Adrenal gland (tissue), 12 donors: ENCODE data around the gene SMPD1. TPM values are rescaled to one million over a fixed set of nuclear protein-coding genes. Genes with fewer than 3 reads are reported as not detected.

Experiments used
- DNase-seq, 7 donors: peaks; one replicate each; pipeline ENCODE4 v3.0.0-alpha.2; 2019 to 2020
- H3K27ac ChIP-seq, 5 donors: fragments of 200-600 bp; sonication (generic) in 4 of 5; 1 replicate in 3 of 5; 2 replicates in 2 of 5; pipeline versions ENCODE4 v1.5.1 to v1.8.0; 2016 to 2020; ENCODE audit warnings: mild to moderate bottlenecking in 1 of 5
- H3K27me3 ChIP-seq: fragments of 200-600 bp; 2 replicates; pipeline ENCODE4 v1.8.0; 2021
- H3K36me3 ChIP-seq, 2 donors: fragments of 200-600 bp; replicated peaks in 1 of 2; 1 replicate in 1 of 2; 2 replicates in 1 of 2; pipeline versions ENCODE4 v1.5.1 to v1.8.0; 2018 to 2022
- H3K4me1 ChIP-seq, 2 donors: fragments of 200-600 bp; replicated peaks in 1 of 2; 1 replicate in 1 of 2; 2 replicates in 1 of 2; pipeline versions ENCODE4 v1.5.1 to v1.8.0; 2018 to 2021
- H3K4me3 ChIP-seq, 4 donors: fragments of 200-600 bp; sonication (generic) in 3 of 4; one replicate each; pipeline ENCODE4 v1.5.1; 2016 to 2018
- H3K9me3 ChIP-seq, 3 donors: fragments of 200-600 bp; sonication (generic) in 1 of 3; replicated peaks in 1 of 3; 1 replicate in 2 of 3; 2 replicates in 1 of 3; pipeline versions ENCODE4 v1.5.1 to v1.8.0; 2016 to 2021
- POLR2A ChIP-seq, 2 donors: fragments of 450-650 bp; IDR thresholded peaks; one replicate each; pipeline ENCODE4 v1.6.1; 2017; ENCODE audit warnings: antibody characterized with exemption in 2 of 2, mild to moderate bottlenecking in 2 of 2, moderate library complexity in 1 of 2
- WGBS, 4 donors: extraction: QIAGEN DNeasy Blood & Tissue Kit in 2 of 4; methylation state at CpG; one replicate each; pipeline versions ENCODE4 v1.1.5 to v1.1.7; 2013 to 2017; 5-methylcytosine and 5-hydroxymethylcytosine counted together
- intact Hi-C, 2 donors: fragments of 100-400 bp; cut with DNase I; formaldehyde crosslinking; loops; one replicate each; pipeline versions ENCODE4 v1.14.1 to v1.15.0; 2022 to 2023
- polyA plus RNA-seq, 3 donors: library from polyadenylated mRNA; stranded (reverse); fragments of 200-250 nt in 2 of 3; fragments of 350-450 nt in 1 of 3; fragmentation: Illumina TruSeq in 1 of 3; extraction: RNeasy Lipid Tissue Mini Kit (QIAGEN cat#74804) in 1 of 3; gene quantifications; one replicate each; pipeline ENCODE4 v1.2.3, GENCODE V29; 2013 to 2014
- total RNA-seq, 9 donors: library from RNA; depleted of rRNA in 4 of 9; stranded (reverse); fragments of >200 nt in 4 of 9; fragments of 120-200 nt in 1 of 9; fragmentation: NEBNext Ultra II Directional in 1 of 9; extraction: Animal tissue kit (Norgen Biotek cat#: 25700) in 1 of 9; gene quantifications; one replicate each; pipeline versions ENCODE4 v1.1.0 to v1.2.4, GENCODE V29; 2013 to 2023
- TF ChIP-seq, protein P1 (sequence below), 6 experiments: fragments of 450-650 bp in 4 of 6; fragments of 200-600 bp in 2 of 6; sonication (generic) in 1 of 6; IDR thresholded peaks; 1 replicate in 5 of 6; 2 replicates in 1 of 6; pipeline versions ENCODE4 v1.5.1 to v1.8.0; 2016 to 2021; ENCODE audit warnings: antibody characterized with exemption in 6 of 6, mild to moderate bottlenecking in 2 of 6, moderate library complexity in 1 of 6
- donor health status: healthy with polysubstance abuse.
- donor health status: Bipolar disorder and iron deficiency.
- donor health status: DM: yes; HTN: yes; CAD: no.
- donor health status: DM: no; HTN: no; CAD: no.
- donor health status: DM: no; HTN: no; CAD: no.
- donor health status: DM: yes; HTN: yes; CAD: no.

Gene SMPD1
- total and polyA plus RNA-seq, 12 donors, result 35.8 to 85.0 (median 64.9) TPM

DNA sequence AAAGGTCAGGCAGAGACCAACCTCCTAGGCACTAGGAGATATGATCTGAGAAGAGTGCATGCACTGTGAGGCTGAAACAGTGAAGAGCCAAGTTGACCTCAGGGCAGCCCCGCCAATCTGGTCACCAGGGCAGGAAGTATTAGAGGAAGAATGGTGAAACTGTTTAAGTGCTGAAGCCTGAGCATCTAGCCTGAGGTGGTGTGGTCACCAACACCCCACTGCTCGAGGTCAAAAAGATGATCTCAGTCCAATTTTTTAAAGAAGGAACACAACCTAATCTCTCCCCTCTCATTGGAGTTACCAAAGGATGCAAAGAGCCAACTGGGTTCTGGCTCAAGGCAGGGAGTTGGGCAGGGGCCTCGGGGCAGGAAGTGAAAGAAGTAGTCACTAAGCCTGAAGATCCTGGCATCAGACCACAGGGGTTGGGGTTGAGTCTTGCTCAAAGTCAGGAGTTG lies 24.6 kb downstream of the SMPD1 start:
- intact Hi-C loops, result no loop called here
- no peak overlapping the region for H3K4me3 ChIP-seq
- TF ChIP-seq, protein P1, sequence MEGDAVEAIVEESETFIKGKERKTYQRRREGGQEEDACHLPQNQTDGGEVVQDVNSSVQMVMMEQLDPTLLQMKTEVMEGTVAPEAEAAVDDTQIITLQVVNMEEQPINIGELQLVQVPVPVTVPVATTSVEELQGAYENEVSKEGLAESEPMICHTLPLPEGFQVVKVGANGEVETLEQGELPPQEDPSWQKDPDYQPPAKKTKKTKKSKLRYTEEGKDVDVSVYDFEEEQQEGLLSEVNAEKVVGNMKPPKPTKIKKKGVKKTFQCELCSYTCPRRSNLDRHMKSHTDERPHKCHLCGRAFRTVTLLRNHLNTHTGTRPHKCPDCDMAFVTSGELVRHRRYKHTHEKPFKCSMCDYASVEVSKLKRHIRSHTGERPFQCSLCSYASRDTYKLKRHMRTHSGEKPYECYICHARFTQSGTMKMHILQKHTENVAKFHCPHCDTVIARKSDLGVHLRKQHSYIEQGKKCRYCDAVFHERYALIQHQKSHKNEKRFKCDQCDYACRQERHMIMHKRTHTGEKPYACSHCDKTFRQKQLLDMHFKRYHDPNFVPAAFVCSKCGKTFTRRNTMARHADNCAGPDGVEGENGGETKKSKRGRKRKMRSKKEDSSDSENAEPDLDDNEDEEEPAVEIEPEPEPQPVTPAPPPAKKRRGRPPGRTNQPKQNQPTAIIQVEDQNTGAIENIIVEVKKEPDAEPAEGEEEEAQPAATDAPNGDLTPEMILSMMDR (IDR thresholded peaks at IDR 0.05), result no peak
- TF ChIP-seq POLR2A (IDR thresholded peaks at IDR 0.05), result no peak
- peaks cover 11% of the 10 kb centered on the region in 2 donors for H3K4me1 ChIP-seq
- no peaks in the 10 kb centered on the region for H3K27me3 ChIP-seq
- 69 to 83% (median 75%) methylated on average over 3 of the region's 3 CpGs for WGBS, 4 donors
- H3K27ac ChIP-seq, result no peak overlapping the region
- peaks cover 0 to 8% of the 10 kb centered on the region in 2 donors for H3K36me3 ChIP-seq
- H3K9me3 ChIP-seq, result no peaks in the 10 kb centered on the region
- peak in 1 of 7 donors; percentile 48 for DNase-seq

DNA sequence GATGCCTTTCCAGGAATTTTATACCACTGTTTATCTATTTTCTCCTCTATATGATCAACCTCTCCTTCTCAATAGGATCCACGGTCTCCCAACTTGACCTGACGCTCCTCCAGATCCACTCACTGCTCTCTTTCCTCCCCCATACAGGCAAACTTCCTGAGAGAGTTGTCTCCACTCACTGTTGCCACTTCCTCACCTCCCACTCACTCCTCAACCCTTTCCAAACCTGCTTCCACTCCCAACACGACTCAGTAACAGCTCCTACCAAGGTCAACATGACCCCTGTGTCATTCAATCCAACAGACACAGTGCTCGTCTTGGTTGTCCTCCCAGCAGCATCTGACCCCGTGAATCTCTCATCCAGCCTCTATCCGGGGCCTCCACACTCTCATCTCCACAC lies 25.5 kb downstream of the SMPD1 start:
- peaks cover 12 to 15% of the 10 kb centered on the region in 2 donors for H3K4me1 ChIP-seq

DNA sequence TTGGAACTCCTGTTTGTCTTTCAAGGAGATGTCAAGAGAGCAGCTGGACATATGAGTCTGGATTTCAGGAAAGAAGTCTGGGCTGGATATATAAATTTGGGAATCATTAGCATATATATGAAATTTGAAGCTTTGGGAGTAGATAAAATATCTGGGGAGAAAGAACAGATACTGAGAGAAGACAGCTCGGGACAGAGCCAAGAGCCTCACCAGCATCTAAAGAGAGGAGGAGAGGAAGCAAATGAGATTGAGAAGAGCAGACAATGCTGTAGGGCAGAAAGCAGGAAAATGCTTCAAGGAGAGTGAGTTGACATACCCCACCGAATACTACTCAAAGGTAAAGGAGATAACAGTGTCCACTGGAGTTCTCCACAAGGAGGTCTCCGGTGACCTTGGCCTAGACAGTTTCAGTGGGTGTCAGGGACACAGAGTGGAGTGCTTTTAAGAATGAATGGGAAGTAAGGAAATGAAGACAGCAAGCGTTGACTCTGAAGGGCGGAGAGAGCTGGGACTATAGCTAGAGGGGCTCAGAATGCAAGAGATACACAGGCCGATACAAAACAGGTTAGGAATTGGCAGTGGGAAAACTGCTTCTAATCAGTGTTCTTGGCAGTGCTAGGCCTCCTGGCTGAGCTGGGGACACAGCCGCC lies 27.8 kb downstream of the SMPD1 start:
- intact Hi-C loops, result no loop called here

More for the DNA sequence above, 25.5 kb downstream of the SMPD1 start:
- Histone ChIP-seq H3K4me3 (no peak overlapping the region), H3K27me3 (no peaks in the 10 kb centered on the region), H3K9me3 (no peaks in the 10 kb centered on the region), H3K27ac (no peak overlapping the region), H3K36me3 (peaks cover 0 to 1% of the 10 kb centered on the region in 2 donors)
- WGBS, 4 donors, result 78 to 82% (median 80%) methylated on average over 6 of the region's 6 CpGs
- DNase-seq, result peak in 1 of 7 donors; percentile 41
- TF ChIP-seq POLR2A (IDR thresholded peaks at IDR 0.05), result no peak
- TF ChIP-seq, protein P1 (IDR thresholded peaks at IDR 0.05), result no peak
- intact Hi-C loops, result no loop called here

DNA sequence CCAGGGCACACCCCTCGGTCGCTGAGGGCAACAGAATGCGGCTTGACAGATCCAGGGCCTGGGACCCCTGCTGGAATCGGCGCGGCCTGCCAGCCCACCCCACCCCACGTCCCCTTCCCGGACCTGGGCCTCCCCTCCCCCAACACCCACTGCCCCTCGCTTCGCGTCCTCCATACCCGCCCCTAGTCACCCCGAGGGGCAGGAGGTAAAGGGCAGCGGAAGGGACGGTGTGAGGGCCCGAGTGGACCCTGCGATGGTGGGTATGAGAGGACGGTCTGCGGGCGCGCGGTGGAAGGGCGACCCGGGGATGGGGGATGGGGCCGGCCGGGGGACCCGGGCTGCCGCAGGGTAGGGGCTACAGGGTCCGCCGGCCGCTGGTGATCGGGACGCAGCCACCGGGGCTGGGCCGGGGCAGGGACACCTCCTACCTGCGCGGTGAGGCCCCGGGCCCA lies 28.3 kb downstream of the SMPD1 start:
- DNase-seq, result peak in 4 of 7 donors; percentile 27 to 59 (median 33)
- Histone ChIP-seq H3K36me3 (no peaks in the 10 kb centered on the region), H3K9me3 (no peaks in the 10 kb centered on the region), H3K4me1 (peaks cover 12 to 15% of the 10 kb centered on the region in 2 donors), H3K27me3 (no peaks in the 10 kb centered on the region), H3K4me3 (peak overlapping the region in 3 of 4 donors; percentile 22 to 90 (median 78)), H3K27ac (peak overlapping the region in 4 of 5 donors; percentile 74 to 93 (median 80))
- TF ChIP-seq, protein P1 (IDR thresholded peaks at IDR 0.05), result no peak
- no peak for TF ChIP-seq POLR2A (IDR thresholded peaks at IDR 0.05)
- 1 to 10% (median 4%) methylated on average over 2 to 38 of the region's 38 CpGs for WGBS, 4 donors
- intact Hi-C loops, result no loop called here

More for the DNA sequence above, 27.8 kb downstream of the SMPD1 start:
- peaks cover 12 to 15% of the 10 kb centered on the region in 2 donors for H3K4me1 ChIP-seq
- WGBS, 4 donors, result 18 to 35% (median 29%) methylated on average over 7 of the region's 7 CpGs
- H3K9me3 ChIP-seq, result no peaks in the 10 kb centered on the region
- H3K27ac ChIP-seq, result peak overlapping the region in 4 of 5 donors; percentile 74 to 93 (median 80)
- H3K27me3 ChIP-seq, result no peaks in the 10 kb centered on the region
- H3K4me3 ChIP-seq, result peak overlapping the region in 2 of 4 donors; percentile 78 to 90
- H3K36me3 ChIP-seq, result no peaks in the 10 kb centered on the region
- DNase-seq, result peak in 3 of 7 donors; percentile 42 to 58 (median 42)
- no peak for TF ChIP-seq POLR2A (IDR thresholded peaks at IDR 0.05)
- TF ChIP-seq, protein P1 (IDR thresholded peaks at IDR 0.05), result no peak
